Activated CD4-positive, alpha-beta T cell treated with anti-CD3 and anti-CD28 coated beads, Interleukin-2, amount 50 U/mL, for 1 hour (primary cell): Measurements from ENCODE around the gene CCNF.
A peak's percentile ranks its signal among the peaks of the same experiment; 100 is the strongest.
"Not testable (repeated sequence)": the region's sequence is repeated elsewhere in the genome, so short reads cannot be mapped to it uniquely, and the experiment has no call there.

Source experiments
- DNase-seq: peaks from one replicate; pipeline ENCODE4 v3.0.0-alpha.2; 2020

Gene CCNF

GRCh38 chr16:2472885-2473445, 43.7 kb downstream of the CCNF start:
- DNase-seq = no peak

GRCh38 chr16:2473446-2473926, 44.2 kb downstream of the CCNF start:
- peak; percentile 25 for DNase-seq

DNA sequence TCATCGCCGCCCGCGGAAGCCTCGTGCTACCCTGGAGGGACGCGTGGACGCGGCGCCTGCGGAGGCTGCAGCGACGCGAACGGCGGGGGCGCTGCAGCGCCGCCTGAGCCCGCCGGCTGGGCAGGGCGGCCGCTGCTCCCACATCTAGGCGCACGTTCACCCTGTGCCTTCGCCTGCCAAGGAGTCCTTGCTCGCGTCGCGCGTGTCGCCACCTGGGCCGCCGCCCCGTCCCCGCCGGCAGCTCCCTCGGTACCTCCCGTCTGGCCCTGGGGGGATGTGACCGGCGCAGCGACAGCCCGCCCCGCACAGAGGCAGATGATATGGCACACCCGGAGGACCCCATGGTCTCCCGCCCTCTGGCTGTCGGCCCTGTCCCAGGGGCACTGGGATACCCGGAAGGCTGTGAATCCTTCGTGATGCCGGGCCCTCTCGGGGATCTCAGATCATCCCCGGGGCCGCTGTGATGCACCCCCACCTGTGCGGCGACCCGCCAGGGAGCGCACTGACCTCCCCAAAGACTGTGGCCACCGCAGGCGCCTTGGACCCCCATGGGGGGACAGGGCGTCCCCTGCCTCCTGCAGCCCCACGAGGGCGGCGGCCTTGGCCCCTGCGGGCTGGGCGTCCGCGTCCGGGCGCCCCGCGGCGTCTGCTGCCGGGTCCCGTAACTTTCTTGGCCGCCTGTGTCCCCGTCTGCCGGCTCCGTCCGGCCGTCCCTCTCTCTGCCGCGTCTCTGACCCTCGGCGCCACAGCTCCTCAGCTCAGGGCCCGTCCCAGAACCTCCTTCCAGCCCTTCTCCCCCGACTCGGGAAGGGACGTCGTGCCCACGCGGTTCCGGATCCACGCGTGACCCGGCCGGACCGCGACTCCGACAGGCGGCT, 45.0 kb downstream of the CCNF start:
- peak; percentile 64 for DNase-seq

DNA sequence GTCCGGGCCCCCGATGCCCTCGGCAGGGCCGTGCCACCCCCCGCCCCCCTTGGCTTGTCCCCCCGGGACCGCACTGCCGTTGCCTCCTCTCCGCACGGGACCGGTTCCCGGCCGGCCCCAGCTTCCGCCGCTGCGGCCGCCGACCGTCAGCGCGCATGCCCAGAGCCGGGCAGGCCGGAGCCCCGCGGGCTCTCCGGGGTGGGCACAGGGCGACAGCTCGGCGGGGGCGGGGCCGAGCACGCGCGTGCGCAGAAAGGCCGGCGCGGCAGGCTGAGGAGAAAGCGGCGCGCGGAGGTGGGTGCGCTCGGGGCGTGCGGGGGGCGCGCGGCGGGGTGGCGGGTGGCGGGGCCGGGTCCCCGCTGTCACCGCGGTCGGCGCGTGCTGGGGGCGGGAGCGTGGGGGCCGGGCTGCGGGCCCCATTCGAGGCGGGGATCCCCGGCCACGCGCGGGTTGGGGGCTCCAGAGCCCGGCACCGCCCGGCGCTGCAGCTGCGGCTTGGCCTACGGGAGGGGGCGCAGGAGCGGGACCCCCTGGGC, 45.7 kb downstream of the CCNF start, which contains the start of gene TBC1D24:
Gene TBC1D24 (plus strand): TSS at position 251 of the 536 bp plus-strand sequence. CDS start 21,022 bp downstream, outside the sequence.
- peak; percentile 61 for DNase-seq

DNA sequence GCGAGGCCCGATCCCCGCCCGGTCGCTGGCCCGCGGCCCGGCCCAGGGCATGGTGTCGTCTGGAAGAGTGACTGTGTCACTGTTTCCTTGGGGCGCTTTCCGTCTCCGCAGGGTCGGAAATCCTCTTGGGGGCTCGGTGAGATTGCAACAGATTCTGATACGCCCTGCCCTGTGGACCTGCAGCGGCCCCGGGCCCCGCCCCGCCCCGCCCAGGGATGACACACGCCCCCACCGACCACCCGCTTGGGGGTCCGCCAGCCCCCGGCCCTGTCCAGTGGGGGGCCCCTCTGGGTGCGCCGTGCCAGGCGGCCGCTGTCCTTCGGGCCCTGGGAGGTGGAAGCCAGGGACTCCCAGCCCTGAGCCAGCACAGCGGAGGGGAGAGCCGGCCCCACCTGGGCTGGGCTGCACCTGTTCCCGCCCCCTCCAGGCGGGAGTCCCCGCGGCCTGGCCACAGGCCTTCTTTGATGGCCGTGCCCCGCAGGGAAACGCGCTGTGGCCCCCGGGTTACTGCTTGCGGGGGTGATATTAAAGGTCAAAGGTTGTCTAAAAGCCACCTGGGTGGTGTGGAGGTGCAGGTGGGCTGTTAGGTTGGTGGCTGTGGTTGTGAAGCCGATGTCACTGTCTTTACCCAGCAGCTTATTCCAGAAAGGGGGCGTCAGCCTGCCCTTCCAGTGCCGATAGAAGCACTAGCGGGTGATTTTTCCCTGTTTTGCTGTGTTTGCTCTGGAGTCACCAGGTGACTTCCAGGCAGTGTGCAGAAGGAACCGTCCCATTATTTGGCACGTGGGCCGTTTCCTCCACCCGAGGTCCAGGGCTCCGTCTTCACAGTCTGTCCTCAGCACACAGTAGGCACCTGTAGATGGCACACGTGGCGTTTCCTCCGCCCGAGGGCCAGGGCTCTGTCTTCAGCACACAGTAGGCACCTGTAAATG, 46.4 kb downstream of the CCNF start:
- DNase-seq = peak; percentile 47

DNA sequence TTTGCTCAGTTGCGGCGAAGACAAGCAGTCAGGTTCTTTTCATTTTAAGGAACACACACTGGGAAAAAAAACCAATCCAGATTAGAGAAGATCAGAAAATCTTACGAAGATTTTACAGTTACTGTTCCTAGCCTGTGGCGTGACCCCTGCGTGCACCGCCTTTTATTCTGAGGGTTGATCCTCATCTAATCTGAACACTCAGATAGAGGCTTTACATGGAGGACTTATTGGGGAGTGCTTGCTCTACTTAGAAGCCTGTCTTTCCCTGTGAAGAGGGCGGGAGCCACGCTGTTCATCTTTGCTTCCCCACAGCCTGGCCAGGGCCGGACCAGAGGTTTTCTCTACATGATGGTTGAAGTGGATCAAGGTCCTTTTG, 47.1 kb downstream of the CCNF start:
- DNase-seq = no peak

DNA sequence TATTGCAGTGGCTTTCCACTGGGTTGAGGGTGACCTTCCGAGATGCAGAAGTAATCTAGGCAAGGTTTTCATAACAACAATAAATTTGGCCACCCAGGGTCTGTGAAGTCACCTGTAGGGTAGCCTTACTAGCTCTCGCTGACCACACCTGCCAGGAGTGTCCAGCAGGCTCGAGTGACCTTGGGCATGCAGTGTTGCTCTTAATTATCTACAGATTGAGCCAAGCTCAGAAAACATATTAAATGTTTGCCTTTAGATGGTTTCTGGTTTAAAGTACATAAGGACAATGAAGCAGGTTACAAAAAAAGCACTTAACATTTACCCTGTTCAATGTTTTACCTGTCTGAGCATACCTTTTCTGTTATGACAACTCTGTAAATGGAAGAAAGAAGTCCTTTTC, 47.5 kb downstream of the CCNF start:
- no peak for DNase-seq

- no peak for DNase-seq
These were observed 48.1 kb downstream of the CCNF start for GRCh38 chr16:2477327-2477726.

DNA sequence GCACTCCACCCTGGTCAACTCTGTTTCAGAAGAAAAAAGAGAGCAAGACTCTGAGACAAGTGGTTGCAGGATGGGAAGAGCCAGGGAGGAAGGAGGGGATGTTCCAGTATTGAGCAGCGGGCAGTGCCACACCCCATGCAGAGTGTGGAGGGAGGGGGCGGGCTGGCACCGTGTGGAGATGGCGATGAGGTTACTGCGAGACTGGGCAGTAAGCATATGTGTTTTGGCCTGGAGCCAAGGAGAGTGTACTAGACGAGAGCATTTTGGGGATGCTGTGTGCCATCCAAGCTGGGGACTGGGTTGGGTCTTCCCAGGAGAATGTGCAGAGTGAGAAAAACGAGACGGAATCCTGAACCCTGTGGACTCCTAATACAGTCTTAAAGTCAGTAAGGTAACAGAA, 49.0 kb downstream of the CCNF start:
- DNase-seq = no peak

- not testable (repeated sequence) for DNase-seq
These were observed 50.7 kb downstream of the CCNF start for GRCh38 chr16:2479996-2480395.

GRCh38 chr16:2480948-2481347, 51.7 kb downstream of the CCNF start:
- DNase-seq = no peak

DNA sequence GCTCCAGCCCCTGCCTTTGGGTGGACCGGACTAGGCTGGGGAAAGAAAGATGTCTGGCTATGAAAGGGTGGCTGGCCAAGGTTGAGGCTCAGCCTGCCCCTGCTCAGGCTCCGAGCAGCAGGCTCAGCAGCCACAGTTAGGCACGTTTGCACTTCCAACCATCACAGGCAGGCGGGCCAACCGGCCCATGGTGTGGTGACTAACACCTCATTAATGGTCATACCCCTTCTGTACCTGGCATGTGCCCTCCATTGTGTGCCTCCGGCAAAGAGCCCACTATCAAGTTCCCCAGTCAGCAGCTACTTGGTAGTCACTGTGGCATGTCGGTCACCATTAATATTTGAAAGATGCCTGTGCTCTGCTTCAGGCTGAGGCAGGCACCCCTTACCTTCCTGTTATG, 52.4 kb downstream of the CCNF start:
- no peak for DNase-seq

GRCh38 chr16:2482249-2482648, 53.0 kb downstream of the CCNF start:
- DNase-seq = no peak

GRCh38 chr16:2482708-2483534, 53.7 kb downstream of the CCNF start:
- DNase-seq = no peak

DNA sequence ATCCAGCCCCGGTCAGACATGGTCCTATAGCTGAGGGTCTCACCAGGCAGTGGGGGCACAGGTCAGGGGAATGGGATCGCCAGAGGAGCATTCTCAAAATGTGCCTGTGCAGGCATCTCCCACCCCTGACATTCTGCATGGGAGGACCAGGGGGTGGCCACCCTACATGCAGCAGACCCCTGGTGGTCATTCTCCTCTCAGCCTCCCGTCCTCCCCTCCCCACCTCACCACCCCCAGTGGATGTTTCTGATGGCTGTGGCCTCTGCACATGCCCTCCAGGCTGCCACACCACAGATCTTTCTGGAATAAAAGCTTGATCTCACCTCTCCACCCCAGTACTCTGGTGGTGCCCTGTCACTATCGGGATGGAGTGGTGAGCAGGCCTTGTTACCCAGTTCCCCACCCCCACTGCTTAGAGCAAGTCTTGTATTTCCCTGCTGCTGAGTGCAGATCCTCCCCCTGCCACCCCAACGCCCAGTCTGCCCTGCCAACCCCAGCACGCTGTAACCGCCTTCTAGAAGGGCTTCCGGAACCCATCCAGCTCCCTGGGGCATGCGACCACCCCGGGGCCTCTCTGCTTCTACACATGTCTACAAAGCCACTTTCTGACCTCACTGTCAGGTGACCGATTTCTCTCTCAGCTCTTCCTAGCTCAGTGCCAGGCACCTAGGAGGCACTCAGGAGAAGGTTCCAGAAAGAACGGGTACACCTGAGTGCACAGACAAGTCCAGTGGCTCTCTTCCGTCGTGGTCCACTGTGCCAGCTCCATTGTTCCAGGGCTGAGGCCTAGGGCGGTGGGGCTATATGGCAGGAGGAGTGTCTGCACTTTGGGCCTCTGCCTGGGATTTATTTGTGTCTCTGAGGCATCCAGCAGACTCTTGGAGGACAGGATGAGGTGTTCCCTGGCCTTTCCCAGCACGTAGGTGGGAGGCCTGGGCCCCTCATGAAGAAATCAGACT, 55.0 kb downstream of the CCNF start:
- DNase-seq = no peak

- no peak for DNase-seq
These were observed 55.8 kb downstream of the CCNF start for GRCh38 chr16:2484898-2485508.

- no peak for DNase-seq
These were observed 56.7 kb downstream of the CCNF start for GRCh38 chr16:2485811-2486507.

GRCh38 chr16:2486645-2487516, 57.6 kb downstream of the CCNF start:
- peak; percentile 79 for DNase-seq

DNA sequence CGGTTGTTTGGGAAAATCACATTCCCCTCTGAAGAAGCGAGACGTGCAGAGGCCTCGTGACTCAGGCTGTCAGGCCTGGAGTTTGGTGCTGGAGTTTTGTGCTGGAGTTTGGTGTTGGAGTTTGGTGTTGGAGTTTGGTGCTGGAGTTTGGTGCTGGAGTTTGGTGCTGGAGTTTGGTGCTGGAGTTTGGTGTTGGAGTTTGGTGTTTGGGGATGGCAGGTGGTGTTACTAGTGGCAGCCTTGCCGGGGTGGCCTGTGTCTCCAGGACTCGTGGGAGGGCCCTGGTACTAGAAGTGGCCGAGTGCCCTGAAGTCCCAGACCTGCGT, 58.2 kb downstream of the CCNF start:
- DNase-seq = no peak
